Urinary bladder (tissue), 4 donors: ENCODE measurements around the gene SBF2. TPM values are rescaled to one million over a fixed set of nuclear protein-coding genes. Genes with fewer than 3 reads are reported as not detected.
"Not testable (repeated sequence)": the region's sequence is repeated elsewhere in the genome, so short reads cannot be mapped to it uniquely, and the experiment has no call there.

Experiments
- DNase-seq: peaks from one replicate; pipeline ENCODE4 v3.0.0-alpha.2; 2015; ENCODE audit errors: extremely low spot score
- H3K27ac ChIP-seq: one replicate; pipeline ENCODE4 v1.5.1; 2013; ENCODE audit warnings: low read depth, mild to moderate bottlenecking, moderate library complexity
- H3K36me3 ChIP-seq: one replicate; pipeline ENCODE4 v1.6.1; 2013; ENCODE audit warnings: mild to moderate bottlenecking, moderate library complexity; ENCODE audit not compliant: insufficient read depth
- H3K4me1 ChIP-seq: one replicate; pipeline ENCODE4 v1.6.1; 2013; ENCODE audit warnings: mild to moderate bottlenecking, moderate library complexity; ENCODE audit not compliant: insufficient read depth
- H3K4me3 ChIP-seq: one replicate; pipeline ENCODE4 v1.5.1; 2013; ENCODE audit warnings: low read depth, low read length
- WGBS: extraction: QIAGEN DNeasy Blood & Tissue Kit; methylation state at CpG from one replicate; pipeline ENCODE4 v1.1.7; 2013; 5-methylcytosine and 5-hydroxymethylcytosine counted together
- polyA plus RNA-seq: library from polyadenylated mRNA; stranded (reverse); fragments of 200-250 nt; gene quantifications from one replicate; pipeline ENCODE4 v1.2.3, GENCODE V29; 2013
- total RNA-seq: library from RNA; depleted of rRNA; stranded (reverse); fragments of >200 nt; gene quantifications from one replicate; pipeline ENCODE4 v1.2.3, GENCODE V29; 2014
- donor health status: healthy with polysubstance abuse.
- donor health status: healthy.

The SBF2 gene
- total and polyA plus RNA-seq, 2 donors = 27.8 to 114 TPM

GRCh38 chr11:9930562-9931331 is 363.3 kb downstream of the SBF2 start:
- H3K4me3 ChIP-seq, H3K36me3 ChIP-seq: not testable (repeated sequence)
- 93% methylated on average over 14 of the region's 14 CpGs for WGBS

GRCh38 chr11:9927670-9928069 is 366.3 kb downstream of the SBF2 start:
- no peak overlapping the region for H3K27ac ChIP-seq
- H3K36me3 ChIP-seq = no peaks in the 10 kb centered on the region
- H3K4me3 ChIP-seq = no peak overlapping the region
- WGBS = 97% methylated on average over 1 of the region's 1 CpG
- DNase-seq = no peak
- no peaks in the 10 kb centered on the region for H3K4me1 ChIP-seq

More at GRCh38 chr11:9930562-9931331, 363.3 kb downstream of the SBF2 start:
- not testable (repeated sequence) for H3K4me1 ChIP-seq, DNase-seq, H3K27ac ChIP-seq

GRCh38 chr11:9923280-9923679 is 370.7 kb downstream of the SBF2 start:
- Histone ChIP-seq H3K4me1 (no peaks in the 10 kb centered on the region), H3K4me3 (no peak overlapping the region), H3K36me3 (no peaks in the 10 kb centered on the region), H3K27ac (no peak overlapping the region)
- 82% methylated on average over 2 of the region's 2 CpGs for WGBS
- no peak for DNase-seq

GRCh38 chr11:9922806-9923205 is 371.2 kb downstream of the SBF2 start:
- 57% methylated on average over 4 of the region's 4 CpGs for WGBS
- no peaks in the 10 kb centered on the region for H3K4me1 ChIP-seq
- no peak for DNase-seq
- H3K4me3 ChIP-seq = no peak overlapping the region
- no peaks in the 10 kb centered on the region for H3K36me3 ChIP-seq
- no peak overlapping the region for H3K27ac ChIP-seq

GRCh38 chr11:9916480-9916879 is 377.5 kb downstream of the SBF2 start:
- H3K4me3 ChIP-seq = no peak overlapping the region
- H3K4me1 ChIP-seq = no peaks in the 10 kb centered on the region
- no peaks in the 10 kb centered on the region for H3K36me3 ChIP-seq
- WGBS = 96% methylated on average over 3 of the region's 3 CpGs
- DNase-seq = no peak
- no peak overlapping the region for H3K27ac ChIP-seq

GRCh38 chr11:9914064-9914463 is 380.0 kb downstream of the SBF2 start:
- WGBS = 66% methylated on average over 2 of the region's 2 CpGs
- DNase-seq = no peak
- H3K27ac ChIP-seq = no peak overlapping the region
- H3K4me1 ChIP-seq = no peaks in the 10 kb centered on the region
- H3K4me3 ChIP-seq = no peak overlapping the region
- H3K36me3 ChIP-seq = no peaks in the 10 kb centered on the region

GRCh38 chr11:9905960-9906791 is 387.8 kb downstream of the SBF2 start:
- no peaks in the 10 kb centered on the region for H3K4me1 ChIP-seq
- H3K27ac ChIP-seq = no peak overlapping the region
- 50% methylated on average over 3 of the region's 3 CpGs for WGBS
- no peaks in the 10 kb centered on the region for H3K36me3 ChIP-seq
- no peak for DNase-seq
- no peak overlapping the region for H3K4me3 ChIP-seq

GRCh38 chr11:9905501-9905951 is 388.5 kb downstream of the SBF2 start:
- Histone ChIP-seq H3K4me1 (no peaks in the 10 kb centered on the region), H3K27ac (no peak overlapping the region), H3K36me3 (no peaks in the 10 kb centered on the region), H3K4me3 (no peak overlapping the region)
- DNase-seq = no peak
- WGBS = 43% methylated on average over 1 of the region's 1 CpG

GRCh38 chr11:9903579-9903978 is 390.4 kb downstream of the SBF2 start:
- H3K4me3 ChIP-seq = no peak overlapping the region
- no peaks in the 10 kb centered on the region for H3K36me3 ChIP-seq
- 87% methylated on average over 6 of the region's 6 CpGs for WGBS
- DNase-seq = no peak
- no peak overlapping the region for H3K27ac ChIP-seq
- no peaks in the 10 kb centered on the region for H3K4me1 ChIP-seq

- no peaks in the 10 kb centered on the region for H3K4me1 ChIP-seq
- H3K36me3 ChIP-seq = no peaks in the 10 kb centered on the region
- H3K27ac ChIP-seq = no peak overlapping the region
- no peak for DNase-seq
- no peak overlapping the region for H3K4me3 ChIP-seq
These were observed 392.1 kb downstream of the SBF2 start for GRCh38 chr11:9901943-9902342.

GRCh38 chr11:9900253-9900652 is 393.8 kb downstream of the SBF2 start:
- DNase-seq, H3K27ac ChIP-seq, H3K4me3 ChIP-seq, H3K36me3 ChIP-seq, H3K4me1 ChIP-seq: not testable (repeated sequence)
- WGBS = 93% methylated on average over 8 of the region's 8 CpGs

GRCh38 chr11:9899676-9900075 is 394.3 kb downstream of the SBF2 start:
- no peak overlapping the region for H3K4me3 ChIP-seq
- H3K4me1 ChIP-seq = no peaks in the 10 kb centered on the region
- no peak overlapping the region for H3K27ac ChIP-seq
- WGBS = 95% methylated on average over 1 of the region's 1 CpG
- peaks cover 1% of the 10 kb centered on the region for H3K36me3 ChIP-seq
- DNase-seq = no peak

GRCh38 chr11:9896902-9897301 is 397.1 kb downstream of the SBF2 start:
- no peak overlapping the region for H3K27ac ChIP-seq
- no peaks in the 10 kb centered on the region for H3K4me1 ChIP-seq
- no peak overlapping the region for H3K4me3 ChIP-seq
- DNase-seq = no peak
- H3K36me3 ChIP-seq = peaks cover 1% of the 10 kb centered on the region
- 95% methylated on average over 2 of the region's 2 CpGs for WGBS

- Histone ChIP-seq H3K27ac (no peak overlapping the region), H3K36me3 (peaks cover 1% of the 10 kb centered on the region), H3K4me3 (no peak overlapping the region), H3K4me1 (no peaks in the 10 kb centered on the region)
- DNase-seq = no peak
- 87% methylated on average over 1 of the region's 1 CpG for WGBS
These were observed 399.0 kb downstream of the SBF2 start for GRCh38 chr11:9895006-9895405.
